K562 (cell line): ENCODE data around the gene SEMA6B. TPM values are rescaled to one million over a fixed set of nuclear protein-coding genes. Genes with fewer than 3 reads are reported as not detected.
"Not testable (repeated sequence)": the region's sequence is repeated elsewhere in the genome, so short reads cannot be mapped to it uniquely, and the experiment has no call there.

ENCODE experiments used
- ATAC-seq: fragments of 200-7000 bp; cut with Tn5 transposase; 3 replicates; pipeline ENCODE4 v1.9.1; 2020; ENCODE audit warnings: moderate library complexity
- BruUV-seq: library from RNA; stranded (reverse); fragments of 400-500 nt; replicated peaks from 2 replicates; lab custom pipeline; 2021; lab: Mats Ljungman, UMichigan
- CTCF ChIA-PET: fragments of 300-600 bp; formaldehyde crosslinking; extraction: SDS; loops from one replicate; lab custom pipeline; 2021; ENCODE audit warnings: low intra/inter-chr PET ratio; lab: Yijun Ruan, JAX
- POLR2A ChIA-PET: fragments of 300-600, 350-650 bp; sonication (Branson Sonifier 250); formaldehyde crosslinking; extraction: SDS; loops from one replicate; lab custom pipeline; 2021; ENCODE audit warnings: antibody characterized with exemption, inconsistent platforms; lab: Yijun Ruan, JAX
- DNase-seq, 4 experiments: peaks; one replicate each; pipeline versions ENCODE4 v3.0.0 to v3.0.0-alpha.2; 2011 to 2018; ENCODE audit warnings: low spot score in 3 of 4, mixed read lengths in 3 of 4; ENCODE audit errors: extremely low read depth in 1 of 4
- FAIRE-seq: peaks from 2 replicates; lab custom pipeline; 2011; peaks lifted over from hg19 to GRCh38; lab: Jason Lieb, UNC
- H2AFZ ChIP-seq: 2 replicates; pipeline ENCODE4 v1.6.0; 2011; ENCODE audit warnings: low read depth, low read length, control low read depth, inconsistent platforms
- H3K27ac ChIP-seq: fragments of 200-600 bp; 3 replicates; pipeline ENCODE4 v1.8.0; 2011; ENCODE audit warnings: low read depth, mild to moderate bottlenecking, control low read depth, inconsistent platforms, low read length, moderate library complexity, mixed read lengths; ENCODE audit errors: extremely low read depth
- H3K27me3 ChIP-seq, 2 experiments: fragments of 300-600 bp in 1 of 2; 2 replicates in 1 of 2; 3 replicates in 1 of 2; pipeline versions ENCODE4 v1.6.0 to v1.8.0; 2011; ENCODE audit warnings: inconsistent platforms in 2 of 2, low read length in 2 of 2, mild to moderate bottlenecking in 1 of 2, mixed read lengths in 1 of 2, moderate library complexity in 1 of 2; ENCODE audit not compliant: control insufficient read depth in 2 of 2, insufficient read depth in 2 of 2
- H3K36me3 ChIP-seq: fragments of 300-600 bp; 3 replicates; pipeline ENCODE4 v1.8.0; 2011; ENCODE audit warnings: mild to moderate bottlenecking, low read length, inconsistent platforms; ENCODE audit not compliant: control insufficient read depth, insufficient read depth
- H3K4me1 ChIP-seq, 2 experiments: fragments of 200-600 bp in 1 of 2; replicated peaks in 1 of 2; 2 replicates in 1 of 2; 3 replicates in 1 of 2; pipeline versions ENCODE4 v1.5.1 to v1.8.0; 2011; ENCODE audit warnings: inconsistent platforms in 2 of 2, low read length in 2 of 2, mild to moderate bottlenecking in 1 of 2, mixed read lengths in 1 of 2, moderate library complexity in 1 of 2; ENCODE audit not compliant: control insufficient read depth in 2 of 2, insufficient read depth in 2 of 2
- H3K4me2 ChIP-seq: 2 replicates; pipeline ENCODE4 v1.6.1; 2011; ENCODE audit warnings: low read length, control low read depth, inconsistent platforms, mixed read lengths; ENCODE audit not compliant: insufficient read depth
- H3K4me3 ChIP-seq: fragments of 200-600 bp; sonication (generic), shearing (Covaris generic); 2 replicates; pipeline ENCODE4 v1.5.1; 2016; ENCODE audit warnings: control low read depth, inconsistent platforms
- H3K79me2 ChIP-seq: fragments of 200-600 bp; 3 replicates; pipeline ENCODE4 v1.8.0; 2011; ENCODE audit warnings: low read length, inconsistent platforms; ENCODE audit not compliant: control insufficient read depth, insufficient read depth
- H3K9ac ChIP-seq, 2 experiments: 2 replicates each; pipeline versions ENCODE4 v1.6.0 to v1.6.1; 2011; ENCODE audit warnings: low read depth in 2 of 2, low read length in 2 of 2, control low read depth in 1 of 2, inconsistent platforms in 1 of 2, mild to moderate bottlenecking in 1 of 2, mixed read lengths in 1 of 2; ENCODE audit not compliant: insufficient read depth in 1 of 2
- H3K9me1 ChIP-seq: one replicate; pipeline ENCODE4 v1.6.0; 2011; ENCODE audit warnings: inconsistent platforms, mild to moderate bottlenecking, low read length, moderate library complexity; ENCODE audit not compliant: control insufficient read depth, insufficient read depth
- H3K9me3 ChIP-seq: replicated peaks from 2 replicates; pipeline ENCODE4 v1.5.1; 2011; ENCODE audit warnings: low read depth, low read length, inconsistent platforms; ENCODE audit not compliant: control insufficient read depth, insufficient read depth
- H4K20me1 ChIP-seq: replicated peaks from 2 replicates; pipeline ENCODE4 v1.6.1; 2011; ENCODE audit warnings: low read length, inconsistent platforms, mixed read lengths; ENCODE audit not compliant: control insufficient read depth, insufficient read depth
- ETS1 ChIP-seq: conservative IDR thresholded peaks from 2 replicates; pipeline ENCODE4 v1.6.1; 2011; ENCODE audit warnings: low read depth, mild to moderate bottlenecking, low read length; ENCODE audit not compliant: control insufficient read depth
- GMEB1 ChIP-seq: fragments of 250-450 bp; sonication (Bioruptor Pico); IDR thresholded peaks from 2 replicates; pipeline ENCODE4 v1.4.0; 2020; ENCODE audit warnings: mild to moderate bottlenecking
- PRPF4 ChIP-seq: fragments of 200-400 bp; formaldehyde crosslinking; IDR thresholded peaks from one replicate; pipeline ENCODE4 v1.6.1; 2017; ENCODE audit warnings: low read length, low read depth, mild to moderate bottlenecking; ENCODE audit not compliant: insufficient read depth, poor library complexity, severe bottlenecking
- U2AF1 ChIP-seq: fragments of 200-400 bp; formaldehyde crosslinking; optimal IDR thresholded peaks from 2 replicates; pipeline ENCODE3; 2017; ENCODE audit warnings: mild to moderate bottlenecking, low read depth, low read length, moderate library complexity
- ZBTB33 ChIP-seq: sonication (generic); formaldehyde crosslinking; IDR thresholded peaks from 2 replicates; pipeline ENCODE4 v1.8.1; 2023; ENCODE audit warnings: mild to moderate bottlenecking, missing genetic modification reagents
- WGBS: fragments of 100-300 bp; shearing (Covaris generic); methylation state at CpG from one replicate; pipeline ENCODE4 v1.1.6; 2016; ENCODE audit warnings: low coverage, mixed read lengths; ENCODE audit not compliant: insufficient coverage; ENCODE audit errors: missing lambda C conversion rate; 5-methylcytosine and 5-hydroxymethylcytosine counted together
- in situ Hi-C: fragments of 300-500 bp; cut with MboI; formaldehyde crosslinking; loops from 4 replicates; pipeline ENCODE4 v1.15.0; 2018; ENCODE audit warnings: inconsistent platforms, mixed read lengths
- intact Hi-C: fragments of 100-400 bp; cut with micrococcal nuclease; formaldehyde crosslinking; loops from 2 replicates; pipeline ENCODE4 v1.14.2; 2022
- polyA plus RNA-seq, 8 experiments: library from polyadenylated mRNA; depleted of rRNA in 4 of 8; stranded (reverse) in 5 of 8; unstranded in 3 of 8; fragments of >200 nt; fragmentation: Nextera tagmentation in 2 of 8; fragmentation: Illumina TruSeq in 1 of 8; extraction: Ambion mirVana in 2 of 8; extraction: Trizol in 1 of 8; gene quantifications; 2 replicates each; pipeline versions ENCODE4 v1.2.1 to v1.2.3, GENCODE V29; 2011 to 2014; ENCODE audit warnings: inconsistent platforms in 1 of 8, missing spikeins in 1 of 8
- total RNA-seq, 7 experiments: library from RNA; depleted of rRNA in 6 of 7; stranded (reverse); fragments of >200 nt in 6 of 7; fragmentation: Illumina TruSeq in 2 of 7; extraction: Trizol in 2 of 7; gene quantifications; 2 replicates each; pipeline versions ENCODE4 v1.2.1 to v1.2.3, GENCODE V29; 2011 to 2021; ENCODE audit warnings: low replicate concordance in 1 of 7

SEMA6B gene
- total and polyA plus RNA-seq, 9 of the 15 experiments (the other 6 are each of a cell fraction or from before 2014, with no cell fraction given), result 0.65 to 4.6 (median 2.5) TPM; not detected in 2

GRCh38 chr19:4567584-4568071 is 8.1 kb upstream of the SEMA6B start (continued):
- TF ChIP-seq U2AF1, result no peak
- no peak for TF ChIP-seq PRPF4

- BruUV-seq, result no TSS peak
- in situ Hi-C loops (no loop called here), intact Hi-C loops (no loop called here)
- 60% methylated on average over 33 of the region's 35 CpGs for WGBS
- no peak for ATAC-seq
- Histone ChIP-seq H3K4me3 (no peak overlapping the region), H3K9me1 (peaks cover 2% of the 10 kb centered on the region), H3K27me3 (no peaks in the 10 kb centered on the region), H3K4me2 (no peak overlapping the region), H3K4me1 (peaks cover 0 to 17% of the 10 kb centered on the region in 2 experiments; a peak in 2 of 5 replicates), H3K79me2 (no peaks in the 10 kb centered on the region), H3K9ac (peak overlapping the region in 1 of 2 experiments; percentile 65; a peak in 1 of 4 replicates), H4K20me1 (no peaks in the 10 kb centered on the region; the same call in 1 of the 2 replicates), H3K36me3 (no peaks in the 10 kb centered on the region), H2AFZ (no peak overlapping the region), H3K27ac (no peak overlapping the region), H3K9me3 (no peaks in the 10 kb centered on the region)
- ChIA-PET CTCF (no interaction called here), POLR2A (interaction anchor here (0.6 to 1.3 kb wide), 6 partner anchors 19 to 367 kb away, joined by 3 to 5 read pairs (median 3); no protein-coding TSS in a partner anchor)
- no peak for TF ChIP-seq GMEB1 (CRISPR knock-in tag)
- no peak for TF ChIP-seq ETS1
- peak; percentile 60; the same call in 1 of the 2 replicates for TF ChIP-seq ZBTB33 (CRISPR knock-in tag)
- FAIRE-seq, result no peak
- peak in 1 of 4 experiments; percentile 15 for DNase-seq
Observed at GRCh38 chr19:4566402-4567051, 7.0 kb upstream of the SEMA6B start.

GRCh38 chr19:4563562-4563961 is 4.1 kb upstream of the SEMA6B start:
- H3K79me2 ChIP-seq, ATAC-seq, intact Hi-C loops, H3K27me3 ChIP-seq, in situ Hi-C loops, H3K4me3 ChIP-seq, H3K9me1 ChIP-seq, BruUV-seq, H3K4me2 ChIP-seq, H3K36me3 ChIP-seq, H3K9me3 ChIP-seq, DNase-seq, CTCF ChIA-PET, H2AFZ ChIP-seq, FAIRE-seq, H4K20me1 ChIP-seq, POLR2A ChIA-PET, H3K9ac ChIP-seq, H3K27ac ChIP-seq: not testable (repeated sequence)
- peaks cover 0 to 20% of the 10 kb centered on the region in 2 experiments; a peak in 2 of 5 replicates for H3K4me1 ChIP-seq
- WGBS, result 68% methylated on average over 2 of the region's 5 CpGs
